ENCODE results near the gene MYO3A.

DNA sequence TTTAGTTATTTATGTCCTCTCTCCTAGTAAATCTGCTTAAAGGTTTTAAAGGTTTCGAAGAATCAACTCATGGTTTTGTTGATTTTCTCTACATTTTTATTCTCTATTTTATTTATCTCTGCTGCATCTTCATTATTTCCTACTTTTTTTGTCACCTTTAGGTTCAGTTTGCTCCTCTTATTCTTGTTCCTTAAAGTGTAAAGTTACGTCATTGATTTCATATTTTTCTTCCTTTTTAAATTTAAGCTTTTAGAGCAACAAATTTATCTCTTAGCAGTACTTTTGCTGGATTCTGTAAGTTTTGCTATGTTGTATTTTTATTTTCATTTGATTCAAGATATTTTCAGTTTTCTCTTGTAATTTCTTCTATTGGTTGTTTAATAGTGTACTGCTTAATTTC is 10.7 kb downstream of the MYO3A start:
- TF ChIP-seq, protein P1, sequence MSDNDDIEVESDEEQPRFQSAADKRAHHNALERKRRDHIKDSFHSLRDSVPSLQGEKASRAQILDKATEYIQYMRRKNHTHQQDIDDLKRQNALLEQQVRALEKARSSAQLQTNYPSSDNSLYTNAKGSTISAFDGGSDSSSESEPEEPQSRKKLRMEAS (IDR thresholded peaks at IDR 0.05) = no peak
- TF ChIP-seq, protein P2, sequence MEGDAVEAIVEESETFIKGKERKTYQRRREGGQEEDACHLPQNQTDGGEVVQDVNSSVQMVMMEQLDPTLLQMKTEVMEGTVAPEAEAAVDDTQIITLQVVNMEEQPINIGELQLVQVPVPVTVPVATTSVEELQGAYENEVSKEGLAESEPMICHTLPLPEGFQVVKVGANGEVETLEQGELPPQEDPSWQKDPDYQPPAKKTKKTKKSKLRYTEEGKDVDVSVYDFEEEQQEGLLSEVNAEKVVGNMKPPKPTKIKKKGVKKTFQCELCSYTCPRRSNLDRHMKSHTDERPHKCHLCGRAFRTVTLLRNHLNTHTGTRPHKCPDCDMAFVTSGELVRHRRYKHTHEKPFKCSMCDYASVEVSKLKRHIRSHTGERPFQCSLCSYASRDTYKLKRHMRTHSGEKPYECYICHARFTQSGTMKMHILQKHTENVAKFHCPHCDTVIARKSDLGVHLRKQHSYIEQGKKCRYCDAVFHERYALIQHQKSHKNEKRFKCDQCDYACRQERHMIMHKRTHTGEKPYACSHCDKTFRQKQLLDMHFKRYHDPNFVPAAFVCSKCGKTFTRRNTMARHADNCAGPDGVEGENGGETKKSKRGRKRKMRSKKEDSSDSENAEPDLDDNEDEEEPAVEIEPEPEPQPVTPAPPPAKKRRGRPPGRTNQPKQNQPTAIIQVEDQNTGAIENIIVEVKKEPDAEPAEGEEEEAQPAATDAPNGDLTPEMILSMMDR (IDR thresholded peaks at IDR 0.05 in 2 of 3, conservative IDR thresholded peaks at IDR 0.05 in 1 of 3; ENCODE audit: borderline replicate concordance in 1 of 3, insufficient read depth in 1 of 3, low read depth in 2 of 3, low read length in 2 of 3) = no peak
- TF ChIP-seq SRF (IDR thresholded peaks at IDR 0.05; ENCODE audit: low read depth) (no peak), POLR2A (IDR thresholded peaks at IDR 0.05; ENCODE audit: borderline replicate concordance, extremely low read depth, insufficient read depth, insufficient read length) (no peak), YY1 (IDR thresholded peaks at IDR 0.05; ENCODE audit: extremely low read depth, insufficient replicate concordance, low read depth, low read length) (no peak), POLR2AphosphoS5 (IDR thresholded peaks at IDR 0.05; ENCODE audit: low read depth, low read length) (no peak), EZH2phosphoT487 (IDR thresholded peaks at IDR 0.05; ENCODE audit: borderline replicate concordance) (no peak), SP1 (IDR thresholded peaks at IDR 0.05; ENCODE audit: low read depth) (no peak), CEBPB (IDR thresholded peaks at IDR 0.05; ENCODE audit: low read depth) (no peak), RAD21 (IDR thresholded peaks at IDR 0.05; ENCODE audit: low read depth) (no peak)

Data from HCT116 (cell line).